DLD1 (cell line): ENCODE data around the gene CD40.

Experiments used
- in situ Hi-C: cut with HindIII; loops from 2 replicates; pipeline ENCODE4 v1.10.0; 2017; ENCODE audit warnings: low sequenced_read_pairs

Gene CD40

GRCh38 chr20:46139908-46140482 lies 21.9 kb downstream of the CD40 start:
- in situ Hi-C loops: loop anchor here (10.0 kb wide), 1 partner anchor 255 kb away; no protein-coding TSS in a partner anchor

- in situ Hi-C loops: no loop called here
These were observed 24.0 kb downstream of the CD40 start for GRCh38 chr20:46142124-46142523.

- in situ Hi-C loops: no loop called here
These were observed 26.4 kb downstream of the CD40 start for GRCh38 chr20:46144432-46145025.

- in situ Hi-C loops: no loop called here
These were observed 27.6 kb downstream of the CD40 start for GRCh38 chr20:46145713-46146112.

- in situ Hi-C loops: no loop called here
These were observed 30.4 kb downstream of the CD40 start for GRCh38 chr20:46148313-46149208.

- in situ Hi-C loops: no loop called here
These were observed 32.8 kb downstream of the CD40 start for GRCh38 chr20:46150943-46151342.

- in situ Hi-C loops: no loop called here
These were observed 33.8 kb downstream of the CD40 start for GRCh38 chr20:46151936-46152335.

- in situ Hi-C loops: no loop called here
These were observed 34.9 kb downstream of the CD40 start for GRCh38 chr20:46152824-46153586.

- in situ Hi-C loops: no loop called here
These were observed 36.2 kb downstream of the CD40 start for GRCh38 chr20:46154305-46154704.

GRCh38 chr20:46154796-46155195 lies 36.7 kb downstream of the CD40 start:
- in situ Hi-C loops: no loop called here

GRCh38 chr20:46156065-46156464 lies 38.0 kb downstream of the CD40 start:
- in situ Hi-C loops: no loop called here

- in situ Hi-C loops: no loop called here
These were observed 39.0 kb downstream of the CD40 start for GRCh38 chr20:46157076-46157592.

GRCh38 chr20:46157625-46158024 lies 39.5 kb downstream of the CD40 start:
- in situ Hi-C loops: no loop called here

- in situ Hi-C loops: no loop called here
These were observed 40.4 kb downstream of the CD40 start for GRCh38 chr20:46158476-46158987.

GRCh38 chr20:46159101-46159897 lies 41.2 kb downstream of the CD40 start:
- in situ Hi-C loops: no loop called here

- in situ Hi-C loops: no loop called here
These were observed 42.5 kb downstream of the CD40 start for GRCh38 chr20:46160661-46161060.

- in situ Hi-C loops: no loop called here
These were observed 43.8 kb downstream of the CD40 start for GRCh38 chr20:46161921-46162320.

GRCh38 chr20:46164254-46164653 lies 46.1 kb downstream of the CD40 start:
- in situ Hi-C loops: no loop called here

- in situ Hi-C loops: no loop called here
These were observed 49.0 kb downstream of the CD40 start for GRCh38 chr20:46167080-46167479.

- in situ Hi-C loops: no loop called here
These were observed 50.3 kb downstream of the CD40 start for GRCh38 chr20:46168438-46168837.
